ENCODE measurements around the gene INF2. TPM values are rescaled to one million over a fixed set of nuclear protein-coding genes. Genes with fewer than 3 reads are reported as not detected.

The INF2 gene
- polyA plus RNA-seq, 1 donor (not counting 4 experiments of a cell fraction or from before 2014, with no cell fraction given) = 22.6 TPM

DNA sequence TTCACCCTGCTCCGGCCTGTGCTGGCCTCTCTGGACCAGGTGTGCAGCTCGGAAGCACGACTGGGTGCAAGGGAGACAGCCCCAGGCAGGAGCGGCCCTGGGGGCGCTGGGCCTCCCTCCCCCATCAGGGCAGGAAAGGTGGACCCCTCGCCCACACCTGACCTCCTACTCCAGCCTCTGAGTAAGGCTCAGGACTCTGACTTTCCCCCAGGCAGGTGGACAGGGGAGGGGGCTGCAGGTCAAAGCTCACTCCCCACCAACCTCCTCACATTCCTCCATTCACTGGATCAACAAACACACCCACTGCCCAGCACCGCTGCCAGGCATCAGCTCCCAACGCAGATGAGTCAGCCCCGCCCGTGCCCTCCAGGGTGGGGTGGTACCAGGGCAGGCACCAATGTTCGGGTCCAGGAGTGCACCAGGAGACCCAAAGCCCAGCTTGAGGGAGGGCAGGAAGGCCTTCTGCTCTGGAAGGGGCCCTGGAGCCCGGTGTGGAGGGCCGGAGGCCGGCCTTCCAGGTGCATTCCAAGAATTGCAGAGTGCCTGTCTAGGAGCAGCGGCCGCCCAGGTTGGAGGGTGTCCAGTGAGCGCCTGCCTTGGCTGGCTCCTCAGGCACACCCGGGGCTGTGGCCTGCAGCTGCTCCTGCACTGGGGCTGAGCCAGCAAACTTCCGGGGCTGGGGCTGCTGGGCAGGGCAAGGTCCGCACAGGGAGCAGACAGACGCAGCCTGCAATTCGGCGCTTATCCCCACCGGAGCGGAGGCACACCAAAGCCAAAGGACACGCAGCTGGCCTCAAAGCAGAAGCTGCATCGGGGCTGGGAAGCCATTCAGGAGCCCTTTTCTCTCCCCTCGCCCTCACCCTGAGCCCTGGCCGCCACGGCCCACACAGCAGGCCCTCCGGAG is 1.6 kb upstream of the INF2 start:
- Histone ChIP-seq H3K79me2 (ENCODE audit: control insufficient read depth, insufficient read depth, low read length) (peaks cover 34% of the 10 kb centered on the region), H2AFZ (ENCODE audit: control insufficient read depth, low read length) (peak overlapping the region; percentile 46), H3K4me2 (ENCODE audit: control insufficient read depth, extremely low read depth, insufficient read depth, low read depth, low read length) (peak overlapping the region; percentile 75), H3K9me1 (ENCODE audit: control insufficient read depth, extremely low read depth, insufficient read depth, low read length) (peaks cover 3% of the 10 kb centered on the region), H3K9me3 (ENCODE audit: control insufficient read depth, low read depth, low read length) (no peaks in the 10 kb centered on the region), H4K20me1 (ENCODE audit: control insufficient read depth, extremely low read depth, insufficient read depth, low read length) (peaks cover 20% of the 10 kb centered on the region), H3K4me1 (ENCODE audit: control insufficient read depth, extremely low read depth, insufficient read depth, low read length) (peaks cover 43% of the 10 kb centered on the region), H3K36me3 (ENCODE audit: control insufficient read depth in 2 of 2, extremely low read depth in 1 of 2, insufficient read depth in 2 of 2, low read length in 2 of 2) (peaks cover 6 to 9% of the 10 kb centered on the region in 2 experiments), H3K9ac (ENCODE audit: control insufficient read depth, extremely low read depth, insufficient read depth, low read length) (peak overlapping the region; percentile 34), H3K27me3 (ENCODE audit: control insufficient read depth, extremely low read depth, insufficient read depth, low read length) (no peaks in the 10 kb centered on the region), H3K27ac (ENCODE audit: control insufficient read depth, insufficient read depth, low read length) (peak overlapping the region; percentile 53), H3K4me3 (ENCODE audit: control insufficient read depth in 2 of 3, extremely low read depth in 1 of 3, insufficient read depth in 2 of 3, low read depth in 1 of 3, low read length in 3 of 3) (peak overlapping the region in 1 of 3 experiments; percentile 42)
- no peak for TF ChIP-seq EZH2 (IDR thresholded peaks at IDR 0.05; ENCODE audit: low read length)
- TF ChIP-seq CTCF (optimal IDR thresholded peaks at IDR 0.05 in 1 of 3, IDR thresholded peaks at IDR 0.05 in 1 of 3, conservative IDR thresholded peaks at IDR 0.05 in 1 of 3; ENCODE audit: extremely low read depth in 1 of 3, insufficient read depth in 2 of 3, low read length in 3 of 3) = no peak
- no peak for DNase-seq (ENCODE audit: low read depth, low spot score)
- FAIRE-seq = peak; percentile 71
- dilution Hi-C loops (cut with MboI; ENCODE audit: extremely low pct_ligation_motif_present, low sequenced_read_pairs) = no loop called here

- Histone ChIP-seq H3K4me1 (ENCODE audit: control insufficient read depth, extremely low read depth, insufficient read depth, low read length) (peaks cover 48% of the 10 kb centered on the region), H3K36me3 (ENCODE audit: control insufficient read depth in 2 of 2, extremely low read depth in 1 of 2, insufficient read depth in 2 of 2, low read length in 2 of 2) (peaks cover 6 to 9% of the 10 kb centered on the region in 2 experiments), H3K9ac (ENCODE audit: control insufficient read depth, extremely low read depth, insufficient read depth, low read length) (peak overlapping the region; percentile 34), H3K9me1 (ENCODE audit: control insufficient read depth, extremely low read depth, insufficient read depth, low read length) (peaks cover 3% of the 10 kb centered on the region), H2AFZ (ENCODE audit: control insufficient read depth, low read length) (peak overlapping the region; percentile 47), H3K4me2 (ENCODE audit: control insufficient read depth, extremely low read depth, insufficient read depth, low read depth, low read length) (peak overlapping the region; percentile 75), H3K4me3 (ENCODE audit: control insufficient read depth in 2 of 3, extremely low read depth in 1 of 3, insufficient read depth in 2 of 3, low read depth in 1 of 3, low read length in 3 of 3) (peak overlapping the region; percentile 24 to 46 (median 27)), H3K79me2 (ENCODE audit: control insufficient read depth, insufficient read depth, low read length) (peaks cover 41% of the 10 kb centered on the region), H4K20me1 (ENCODE audit: control insufficient read depth, extremely low read depth, insufficient read depth, low read length) (peaks cover 25% of the 10 kb centered on the region), H3K27me3 (ENCODE audit: control insufficient read depth, extremely low read depth, insufficient read depth, low read length) (no peaks in the 10 kb centered on the region), H3K9me3 (ENCODE audit: control insufficient read depth, low read depth, low read length) (no peaks in the 10 kb centered on the region), H3K27ac (ENCODE audit: control insufficient read depth, insufficient read depth, low read length) (peak overlapping the region; percentile 53)
- TF ChIP-seq EZH2 (IDR thresholded peaks at IDR 0.05; ENCODE audit: low read length) (no peak), CTCF (optimal IDR thresholded peaks at IDR 0.05 in 1 of 3, IDR thresholded peaks at IDR 0.05 in 1 of 3, conservative IDR thresholded peaks at IDR 0.05 in 1 of 3; ENCODE audit: extremely low read depth in 1 of 3, insufficient read depth in 2 of 3, low read length in 3 of 3) (no peak)
- FAIRE-seq (no peak), DNase-seq (ENCODE audit: low read depth, low spot score) (no peak)
- dilution Hi-C loops (cut with MboI; ENCODE audit: extremely low pct_ligation_motif_present, low sequenced_read_pairs) = no loop called here
Observed at GRCh38 chr14:104688505-104689108, 811 bp upstream of the INF2 start.

All from keratinocyte (primary cell).